Measurements from ENCODE around the gene CISD1.
A peak's percentile ranks its signal among the peaks of the same experiment; 100 is the strongest.

Gene CISD1

GRCh38 chr10:58266003-58266825, 2.7 kb upstream of the CISD1 start:
- DNase-seq: no peak

- DNase-seq: peak; percentile 21
These were observed 1.9 kb upstream of the CISD1 start for GRCh38 chr10:58266826-58267712.

- peak; percentile 63 for DNase-seq
These were observed 1.1 kb upstream of the CISD1 start, which contains the start of gene IPMK for GRCh38 chr10:58267713-58268453. IPMK (minus strand) TSS chr10:58267894; CDS start chr10:58267611, 283 bp downstream.

GRCh38 chr10:58268454-58268945, 462 bp upstream of the CISD1 start:
- DNase-seq: peak; percentile 88

GRCh38 chr10:58269782-58270290, 874 bp downstream of the CISD1 start:
- peak; percentile 30 for DNase-seq

- no peak for DNase-seq
These were observed 6.3 kb downstream of the CISD1 start for GRCh38 chr10:58275261-58275660.

GRCh38 chr10:58275908-58276307, 6.9 kb downstream of the CISD1 start:
- no peak for DNase-seq

GRCh38 chr10:58278274-58278961, 9.5 kb downstream of the CISD1 start:
- no peak for DNase-seq

- no peak for DNase-seq
These were observed 10.0 kb downstream of the CISD1 start for GRCh38 chr10:58278962-58279307.

GRCh38 chr10:58280477-58280876, 11.5 kb downstream of the CISD1 start:
- no peak for DNase-seq

- DNase-seq: no peak
These were observed 12.3 kb downstream of the CISD1 start for GRCh38 chr10:58281092-58281752.

- DNase-seq: no peak
These were observed 13.7 kb downstream of the CISD1 start for GRCh38 chr10:58282615-58283014.

- peak; percentile 61 for DNase-seq
These were observed 22.7 kb downstream of the CISD1 start for GRCh38 chr10:58291538-58292174.

- DNase-seq: no peak
These were observed 25.0 kb downstream of the CISD1 start for GRCh38 chr10:58293989-58294388.

GRCh38 chr10:58299580-58299979, 30.6 kb downstream of the CISD1 start:
- DNase-seq: peak; percentile 54

- no peak for DNase-seq
These were observed 31.7 kb downstream of the CISD1 start for GRCh38 chr10:58300676-58301075.

GRCh38 chr10:58302254-58302653, 33.3 kb downstream of the CISD1 start:
- DNase-seq: no peak

GRCh38 chr10:58304099-58304633, 35.2 kb downstream of the CISD1 start:
- no peak for DNase-seq

GRCh38 chr10:58305821-58306220, 36.9 kb downstream of the CISD1 start:
- DNase-seq: no peak

- DNase-seq: no peak
These were observed 38.7 kb downstream of the CISD1 start for GRCh38 chr10:58307676-58308075.

GRCh38 chr10:58311026-58311425, 42.1 kb downstream of the CISD1 start:
- DNase-seq: no peak

Measured in NCI-H1694 treated with DMSO at 0.1 percent for 48 hours (cell line).